ENCODE results near the gene GAPDH. TPM values are rescaled to one million over a fixed set of nuclear protein-coding genes. Genes with fewer than 3 reads are reported as not detected.
A peak's percentile ranks its signal among the peaks of the same experiment; 100 is the strongest.
"Not testable (repeated sequence)": the region's sequence is repeated elsewhere in the genome, so short reads cannot be mapped to it uniquely, and the experiment has no call there.

GAPDH gene
- total and polyA plus RNA-seq, 7 donors, result 1,653 to 3,219 (median 2,501) TPM

DNA sequence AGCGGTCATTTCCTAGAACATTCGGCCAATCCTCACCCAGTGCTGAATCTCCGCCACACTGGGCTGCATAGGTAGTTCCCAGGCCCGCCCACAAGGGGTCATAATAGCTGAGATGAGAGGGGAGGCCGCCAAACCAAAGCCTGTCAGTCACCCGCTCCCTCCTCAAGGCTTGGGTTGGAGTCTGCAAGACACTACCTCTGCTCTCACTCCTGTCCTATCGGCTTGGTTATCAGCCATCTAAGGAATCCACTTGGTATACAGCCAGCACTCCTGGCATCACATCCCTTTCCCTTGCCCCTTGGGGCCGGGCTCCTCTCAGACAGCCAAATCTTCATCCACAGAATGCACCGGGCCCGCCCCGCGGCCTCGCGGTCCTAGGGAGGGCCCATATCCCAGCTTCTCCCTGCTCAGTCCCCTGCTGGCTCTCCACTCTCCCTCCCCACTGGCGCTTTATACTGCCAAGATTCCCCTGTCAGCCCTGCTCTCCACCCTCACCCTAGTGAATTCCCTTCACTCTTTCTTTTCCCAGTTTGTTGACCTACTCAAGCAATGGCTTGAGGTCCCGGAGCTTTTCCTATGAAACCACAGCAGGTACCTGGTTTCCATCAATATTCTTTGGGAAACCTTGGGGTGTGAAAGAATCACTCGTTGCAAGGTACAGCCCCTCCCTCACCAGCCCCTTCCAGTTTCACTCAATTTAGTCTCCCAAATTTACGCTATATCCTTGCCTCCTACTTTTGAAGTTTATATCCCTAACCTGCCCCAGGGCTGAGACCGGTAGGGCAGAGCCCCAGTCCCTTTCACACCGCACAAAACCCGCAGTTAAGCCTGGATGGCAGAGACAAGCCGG lies 20.1 kb downstream of the GAPDH start:
- H3K27me3 ChIP-seq, result no peaks in the 10 kb centered on the region
- no peaks in the 10 kb centered on the region for H3K9me3 ChIP-seq
- peaks cover 0 to 68% (median 62%) of the 10 kb centered on the region in 4 donors for H3K4me1 ChIP-seq
- H3K4me3 ChIP-seq, result peak overlapping the region; percentile 66 to 98 (median 90)
- 38 to 43% methylated on average over 22 of the region's 22 CpGs for WGBS, 2 donors
- peaks cover 1 to 22% (median 3%) of the 10 kb centered on the region in 4 donors for H3K36me3 ChIP-seq
- intact Hi-C loops (cut with DNase I), result loop anchor here (1.0 to 10.0 kb wide), 4 partner anchors 20 to 340 kb away; partner anchors contain the start of genes GAPDH, MRPL51 and NCAPD2
- peak overlapping the region; percentile 88 to 95 (median 94) for H3K27ac ChIP-seq
- peak; percentile 89 for DNase-seq
- TF ChIP-seq, protein P1, sequence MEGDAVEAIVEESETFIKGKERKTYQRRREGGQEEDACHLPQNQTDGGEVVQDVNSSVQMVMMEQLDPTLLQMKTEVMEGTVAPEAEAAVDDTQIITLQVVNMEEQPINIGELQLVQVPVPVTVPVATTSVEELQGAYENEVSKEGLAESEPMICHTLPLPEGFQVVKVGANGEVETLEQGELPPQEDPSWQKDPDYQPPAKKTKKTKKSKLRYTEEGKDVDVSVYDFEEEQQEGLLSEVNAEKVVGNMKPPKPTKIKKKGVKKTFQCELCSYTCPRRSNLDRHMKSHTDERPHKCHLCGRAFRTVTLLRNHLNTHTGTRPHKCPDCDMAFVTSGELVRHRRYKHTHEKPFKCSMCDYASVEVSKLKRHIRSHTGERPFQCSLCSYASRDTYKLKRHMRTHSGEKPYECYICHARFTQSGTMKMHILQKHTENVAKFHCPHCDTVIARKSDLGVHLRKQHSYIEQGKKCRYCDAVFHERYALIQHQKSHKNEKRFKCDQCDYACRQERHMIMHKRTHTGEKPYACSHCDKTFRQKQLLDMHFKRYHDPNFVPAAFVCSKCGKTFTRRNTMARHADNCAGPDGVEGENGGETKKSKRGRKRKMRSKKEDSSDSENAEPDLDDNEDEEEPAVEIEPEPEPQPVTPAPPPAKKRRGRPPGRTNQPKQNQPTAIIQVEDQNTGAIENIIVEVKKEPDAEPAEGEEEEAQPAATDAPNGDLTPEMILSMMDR (IDR thresholded peaks at IDR 0.05), result peak in 3 of 4 experiments; percentile 30 to 51 (median 34)
- TF ChIP-seq POLR2A (IDR thresholded peaks at IDR 0.05) (no peak), POLR2AphosphoS5 (IDR thresholded peaks at IDR 0.05) (peak in 2 of 4 donors; percentile 22 to 27)

DNA sequence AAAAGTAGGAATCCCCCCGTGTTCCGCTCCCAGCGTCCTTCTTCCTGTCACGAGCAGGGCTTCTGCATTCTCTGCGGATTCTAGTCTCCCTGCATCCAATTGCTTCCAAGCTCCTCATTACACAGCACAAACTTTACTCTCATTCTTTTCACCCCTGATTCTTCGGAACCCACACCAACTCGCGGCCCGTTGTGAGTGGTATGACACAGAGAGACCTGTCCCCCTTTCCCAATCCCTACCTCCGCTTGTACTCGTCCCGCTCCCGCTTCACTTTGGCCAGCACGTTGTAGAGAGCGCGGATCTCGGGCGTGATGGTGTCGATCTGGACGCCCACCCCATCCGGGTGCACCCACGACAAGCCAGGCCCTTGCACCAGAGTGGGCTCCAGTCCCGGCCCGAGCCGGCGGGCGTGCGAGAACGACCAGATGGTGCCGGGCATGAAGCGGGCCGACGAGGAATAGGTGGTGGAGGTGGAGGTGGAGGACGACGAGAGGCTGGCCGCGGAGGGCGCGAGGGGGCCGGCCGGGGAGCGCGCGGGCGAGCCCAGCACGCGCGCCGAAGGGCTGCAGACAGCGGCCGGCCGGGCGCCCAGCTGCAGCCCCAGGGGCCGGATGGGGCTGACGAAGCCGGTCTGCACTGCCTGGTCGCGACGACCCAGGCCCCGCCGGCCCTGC lies 20.8 kb downstream of the GAPDH start:
- Histone ChIP-seq H3K9me3 (no peaks in the 10 kb centered on the region), H3K4me1 (peaks cover 0 to 60% (median 55%) of the 10 kb centered on the region in 4 donors), H3K27ac (peak overlapping the region; percentile 88 to 95 (median 94)), H3K4me3 (peak overlapping the region; percentile 66 to 98 (median 90)), H3K36me3 (peaks cover 9 to 27% (median 11%) of the 10 kb centered on the region in 4 donors), H3K27me3 (no peaks in the 10 kb centered on the region)
- WGBS, 2 donors, result 31 to 75% methylated on average over 61 of the region's 61 CpGs
- DNase-seq, result no peak
- TF ChIP-seq POLR2AphosphoS5 (IDR thresholded peaks at IDR 0.05), result peak in 1 of 4 donors; percentile 50
- TF ChIP-seq, protein P1 (IDR thresholded peaks at IDR 0.05), result no peak
- intact Hi-C loops (cut with DNase I), result loop anchor here (1.0 to 10.0 kb wide), 2 partner anchors 21 to 340 kb away; partner anchors contain the start of gene GAPDH

DNA sequence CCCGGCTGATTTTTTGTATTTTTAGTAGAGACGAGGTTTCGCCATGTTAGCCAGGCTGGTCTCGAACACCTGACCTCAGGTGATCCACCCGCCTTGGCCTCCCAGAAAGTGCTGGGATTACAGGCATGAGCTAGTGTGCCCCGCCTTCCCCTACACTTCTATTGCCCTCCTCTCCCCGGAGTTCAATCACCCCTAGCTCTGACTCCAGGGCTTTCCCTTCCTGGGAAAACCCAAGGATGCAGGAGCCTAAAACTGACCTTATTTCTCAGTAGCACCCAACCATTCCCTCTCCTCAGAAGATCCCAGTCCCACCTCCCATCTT lies 22.1 kb downstream of the GAPDH start:
- Histone ChIP-seq H3K27ac (peak overlapping the region; percentile 88 to 95 (median 94)), H3K36me3 (peaks cover 22 to 40% (median 24%) of the 10 kb centered on the region in 4 donors), H3K4me3 (peak overlapping the region in 3 of 4 donors; percentile 84 to 98 (median 95)), H3K4me1 (peaks cover 0 to 47% (median 42%) of the 10 kb centered on the region in 4 donors)
- H3K9me3 ChIP-seq, H3K27me3 ChIP-seq, DNase-seq: not testable (repeated sequence)
- 85 to 89% methylated on average over 7 of the region's 7 CpGs for WGBS, 2 donors
- intact Hi-C loops (cut with DNase I), result loop anchor here (10.0 kb wide), 1 partner anchor 342 kb away; no protein-coding TSS in a partner anchor

DNA sequence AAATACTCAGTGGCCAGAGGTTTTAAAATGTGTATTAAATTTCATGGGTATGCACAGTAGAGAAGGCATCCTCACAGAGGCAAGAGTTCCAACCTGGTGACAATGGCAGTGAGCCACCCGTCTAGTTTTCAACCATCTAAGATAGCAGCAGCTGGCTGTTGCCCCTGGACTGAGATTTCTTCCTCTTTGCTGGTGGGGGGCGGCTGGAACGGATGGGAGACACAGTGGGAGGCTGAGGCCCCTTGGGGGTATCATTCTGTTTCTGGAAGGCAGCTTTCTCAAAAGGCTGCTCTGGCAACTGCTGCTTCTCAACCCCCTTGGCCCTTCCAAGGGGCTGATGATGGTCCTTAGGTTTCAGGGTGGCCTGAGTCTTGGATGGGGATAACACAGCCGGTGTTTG lies 22.5 kb downstream of the GAPDH start:
- Histone ChIP-seq H3K4me1 (peaks cover 0 to 43% (median 38%) of the 10 kb centered on the region in 4 donors), H3K9me3 (no peaks in the 10 kb centered on the region), H3K4me3 (no peak overlapping the region), H3K36me3 (peaks cover 24 to 44% (median 27%) of the 10 kb centered on the region in 4 donors), H3K27ac (peak overlapping the region; percentile 88 to 95 (median 94)), H3K27me3 (no peaks in the 10 kb centered on the region)
- TF ChIP-seq, protein P1 (IDR thresholded peaks at IDR 0.05), result no peak
- no peak for TF ChIP-seq POLR2A (IDR thresholded peaks at IDR 0.05)
- DNase-seq, result no peak
- intact Hi-C loops (cut with DNase I), result loop anchor here (10.0 kb wide), 1 partner anchor 342 kb away; no protein-coding TSS in a partner anchor
- 88 to 90% methylated on average over 4 of the region's 4 CpGs for WGBS, 2 donors

Measured in sigmoid colon (tissue), 7 donors.